ENCODE data around the gene MYG1. TPM values are rescaled to one million over a fixed set of nuclear protein-coding genes. Genes with fewer than 3 reads are reported as not detected.
A peak's percentile ranks its signal among the peaks of the same experiment; 100 is the strongest.

Gene MYG1
- total and polyA plus RNA-seq, 2 of the 13 experiments (the other 11 are each of a cell fraction or from before 2014, with no cell fraction given): 38.6 to 58.0 TPM

GRCh38 chr12:53267999-53268629 is 31.4 kb upstream of the MYG1 start, which contains the start of gene ESPL1 (continued):
- no peak for TF ChIP-seq AKNA (CRISPR knock-in tag; IDR thresholded peaks at IDR 0.05; ENCODE audit: borderline replicate concordance)
- no peak for TF ChIP-seq ZNF3 (CRISPR knock-in tag; IDR thresholded peaks at IDR 0.05)
- peak; percentile 70 for TF ChIP-seq IRF2 (CRISPR knock-in tag; IDR thresholded peaks at IDR 0.05)
- TF ChIP-seq REST (IDR thresholded peaks at IDR 0.05; ENCODE audit: borderline replicate concordance in 1 of 2, low read depth in 1 of 2, low read length in 2 of 2): no peak
- no peak for TF ChIP-seq POLR2AphosphoS2 (IDR thresholded peaks at IDR 0.05; ENCODE audit: low read depth, low read length)
- no peak for TF ChIP-seq PBX3 (CRISPR knock-in tag; IDR thresholded peaks at IDR 0.05; ENCODE audit: borderline replicate concordance)
- TF ChIP-seq KLF11 (CRISPR knock-in tag; IDR thresholded peaks at IDR 0.05): no peak
- TF ChIP-seq MXI1 (IDR thresholded peaks at IDR 0.05; ENCODE audit: borderline replicate concordance, low read depth, low read length): peak; percentile 81; the same call in 2 of the 3 replicates
- no peak for TF ChIP-seq ZBTB21 (CRISPR knock-in tag; IDR thresholded peaks at IDR 0.05)
- no peak for TF ChIP-seq DBP (CRISPR knock-in tag; IDR thresholded peaks at IDR 0.05; ENCODE audit: not compliant biosample characterization)
- TF ChIP-seq MED13 (CRISPR knock-in tag; IDR thresholded peaks at IDR 0.05): no peak
- TF ChIP-seq ZFP1 (CRISPR knock-in tag; IDR thresholded peaks at IDR 0.05): no peak
- TF ChIP-seq FLYWCH1 (CRISPR knock-in tag; IDR thresholded peaks at IDR 0.05): no peak
- TF ChIP-seq ZNF7 (CRISPR knock-in tag; IDR thresholded peaks at IDR 0.05): no peak
- no peak for TF ChIP-seq XBP1 (CRISPR knock-in tag; IDR thresholded peaks at IDR 0.05)
- TF ChIP-seq MLLT10 (CRISPR knock-in tag; IDR thresholded peaks at IDR 0.05): no peak
- TF ChIP-seq ZSCAN12 (CRISPR knock-in tag; IDR thresholded peaks at IDR 0.05): no peak
- no peak for TF ChIP-seq ELK4 (CRISPR knock-in tag; IDR thresholded peaks at IDR 0.05; ENCODE audit: borderline replicate concordance)
- TF ChIP-seq ZBTB7B (CRISPR knock-in tag; IDR thresholded peaks at IDR 0.05): peak; percentile 94
- no peak for TF ChIP-seq IKZF1 (IDR thresholded peaks at IDR 0.05)

Data from HepG2 (cell line).